GM21528 (cell line): ENCODE data around the gene TIMM44.

Experiments
- ATAC-seq: cut with Tn5 transposase; IDR thresholded peaks from one replicate; pipeline ENCODE4 v1.9.1; 2021; ENCODE audit warnings: mild to moderate bottlenecking, moderate library complexity; ENCODE audit not compliant: unreplicated experiment, low FRiP score

Gene TIMM44

DNA sequence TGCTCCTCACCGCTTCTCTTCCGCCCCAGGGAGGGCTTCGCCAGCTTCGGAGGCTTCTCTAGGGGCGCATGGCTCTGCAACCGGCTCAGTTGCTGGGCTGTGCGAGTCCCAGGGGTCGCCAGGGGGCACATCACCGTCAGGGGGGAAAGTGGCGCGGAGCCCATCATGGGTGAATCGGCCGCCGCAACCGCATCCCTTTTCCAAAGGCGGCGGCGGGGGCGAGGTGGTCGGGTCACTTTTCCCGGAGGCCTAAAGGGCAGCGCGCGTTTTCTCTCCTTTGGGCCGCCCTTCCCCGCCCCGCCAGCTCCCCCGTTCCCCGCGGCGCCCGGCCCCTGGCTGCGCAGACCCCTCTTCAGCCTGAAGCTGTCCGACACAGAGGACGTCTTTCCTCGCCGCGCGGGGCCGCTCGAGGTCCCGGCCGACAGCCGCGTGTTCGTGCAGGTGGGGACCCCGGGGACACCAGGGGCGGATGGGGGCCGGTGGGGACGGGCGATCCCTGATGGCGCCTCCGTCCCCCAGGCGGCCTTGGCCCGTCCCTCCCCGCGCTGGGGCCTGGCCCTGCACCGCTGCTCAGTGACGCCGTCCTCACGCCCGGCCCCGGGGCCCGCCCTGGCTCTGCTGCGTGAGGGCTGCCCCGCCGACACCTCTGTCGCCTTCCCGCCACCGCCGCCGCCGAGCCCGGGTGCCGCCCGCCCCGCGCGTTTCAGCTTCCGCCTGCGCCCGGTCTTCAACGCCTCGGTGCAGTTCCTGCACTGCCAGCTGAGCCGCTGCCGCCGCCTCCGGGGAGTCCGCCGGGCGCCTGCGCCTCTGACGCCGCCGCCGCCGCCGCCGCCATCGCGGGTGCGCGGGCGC lies 27.1 kb downstream of the TIMM44 start:
- ATAC-seq, result no peak

DNA sequence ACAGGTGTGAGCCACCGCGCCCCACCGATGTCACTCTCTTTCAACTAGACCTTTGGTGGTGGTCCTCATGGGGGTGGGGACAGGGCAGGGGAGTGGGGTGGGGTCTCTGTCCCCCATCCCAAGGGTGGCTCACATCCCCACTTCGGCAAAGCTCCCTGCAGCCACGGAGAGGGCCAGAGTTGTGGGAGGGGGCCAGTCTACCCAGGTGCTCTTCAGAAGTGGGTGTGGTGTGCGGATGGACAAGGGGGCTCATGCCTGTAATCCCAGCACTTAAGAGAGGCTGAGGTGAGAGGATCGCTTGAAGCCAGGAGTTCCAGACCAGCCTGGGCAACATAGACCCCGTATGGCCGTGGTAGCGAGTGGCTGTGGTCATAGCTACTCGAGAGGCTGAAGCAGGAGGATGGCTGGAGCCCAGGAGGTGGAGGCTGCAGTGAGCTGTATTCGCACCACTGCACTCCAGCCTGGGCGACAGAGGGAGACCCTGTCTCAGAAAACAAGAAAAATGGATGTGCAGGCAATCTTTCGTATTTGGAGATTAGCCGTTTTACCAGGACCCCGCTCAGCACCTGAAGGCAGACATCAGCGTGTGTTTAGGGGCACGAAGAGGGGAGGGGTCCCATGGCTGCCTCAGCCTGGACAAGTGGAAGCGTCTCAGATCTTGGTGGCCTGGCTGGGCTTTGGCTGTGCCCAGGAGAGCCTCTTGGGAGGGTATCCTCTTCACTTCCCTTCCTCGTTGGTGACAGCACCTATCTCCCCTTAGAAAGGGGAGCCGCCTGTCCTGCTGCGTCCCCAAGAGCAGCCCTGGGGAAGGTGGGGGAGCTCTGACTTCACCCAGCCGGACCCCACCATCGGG lies 28.0 kb downstream of the TIMM44 start:
- ATAC-seq, result no peak

DNA sequence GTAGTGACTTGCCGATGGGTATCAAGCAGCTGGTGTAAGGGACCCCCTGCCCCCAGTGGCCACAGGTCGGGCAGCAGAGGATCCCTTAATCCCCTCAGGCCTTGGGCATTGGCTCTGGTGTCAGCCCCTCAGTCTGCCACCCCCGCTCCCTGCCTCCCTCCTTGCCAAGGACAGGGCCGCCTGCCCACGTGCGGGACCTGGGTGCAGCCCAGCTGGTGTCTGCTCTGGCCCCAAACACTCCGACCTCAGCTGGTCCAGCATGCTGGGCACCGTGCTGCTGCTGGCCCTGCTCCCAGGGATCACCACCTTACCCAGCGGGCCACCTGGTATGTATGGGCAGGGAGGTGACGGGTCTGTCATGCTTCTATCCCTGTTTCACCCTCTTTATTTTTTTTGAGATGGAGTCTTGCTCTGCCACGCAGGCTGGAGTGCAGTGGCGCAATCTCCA lies 28.8 kb downstream of the TIMM44 start, which contains the start of gene TGFBR3L:
TGFBR3L (plus strand) TSS at position 233 of the 448 bp plus-strand sequence.
- no peak for ATAC-seq

DNA sequence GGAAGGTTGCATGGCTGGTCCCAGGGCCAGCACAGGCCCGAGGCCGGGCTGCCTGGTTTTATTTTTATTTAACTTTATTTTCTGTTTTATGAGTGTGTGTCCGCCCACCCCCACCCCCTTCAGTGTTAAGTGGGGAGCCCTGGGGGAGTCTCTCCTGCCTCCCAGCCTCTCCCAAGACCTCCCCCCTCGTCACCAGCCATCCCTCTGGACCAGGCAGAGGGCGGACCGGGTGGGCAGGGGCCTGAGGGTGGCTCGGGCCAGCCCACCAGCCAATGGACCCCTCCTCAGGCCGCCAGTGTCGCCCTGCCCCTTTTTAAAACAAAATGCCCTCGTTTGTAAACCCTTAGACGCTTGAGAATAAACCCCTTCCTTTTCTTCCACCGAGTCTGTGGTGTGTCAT lies 29.4 kb downstream of the TIMM44 start:
- ATAC-seq, result no peak

DNA sequence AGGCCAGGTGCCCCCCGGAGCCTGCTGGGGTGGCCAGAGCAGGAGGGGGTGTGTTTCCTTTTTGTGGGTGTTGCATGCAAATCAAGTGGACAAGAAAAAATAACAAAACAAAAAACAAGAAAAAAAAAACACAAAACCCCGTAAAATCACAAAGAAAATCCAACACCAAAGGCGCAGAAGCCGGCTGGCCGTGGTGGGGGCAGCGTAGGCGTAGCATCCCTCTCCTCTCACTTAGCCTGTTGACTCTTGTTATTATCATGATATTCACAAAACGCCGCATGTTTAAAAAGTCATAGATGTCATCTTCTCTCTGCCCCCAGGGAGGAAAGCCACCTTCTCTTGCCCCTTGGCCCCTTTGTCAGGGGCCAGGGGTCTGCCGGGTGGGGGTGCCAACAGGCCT lies 29.8 kb downstream of the TIMM44 start:
- ATAC-seq, result no peak

DNA sequence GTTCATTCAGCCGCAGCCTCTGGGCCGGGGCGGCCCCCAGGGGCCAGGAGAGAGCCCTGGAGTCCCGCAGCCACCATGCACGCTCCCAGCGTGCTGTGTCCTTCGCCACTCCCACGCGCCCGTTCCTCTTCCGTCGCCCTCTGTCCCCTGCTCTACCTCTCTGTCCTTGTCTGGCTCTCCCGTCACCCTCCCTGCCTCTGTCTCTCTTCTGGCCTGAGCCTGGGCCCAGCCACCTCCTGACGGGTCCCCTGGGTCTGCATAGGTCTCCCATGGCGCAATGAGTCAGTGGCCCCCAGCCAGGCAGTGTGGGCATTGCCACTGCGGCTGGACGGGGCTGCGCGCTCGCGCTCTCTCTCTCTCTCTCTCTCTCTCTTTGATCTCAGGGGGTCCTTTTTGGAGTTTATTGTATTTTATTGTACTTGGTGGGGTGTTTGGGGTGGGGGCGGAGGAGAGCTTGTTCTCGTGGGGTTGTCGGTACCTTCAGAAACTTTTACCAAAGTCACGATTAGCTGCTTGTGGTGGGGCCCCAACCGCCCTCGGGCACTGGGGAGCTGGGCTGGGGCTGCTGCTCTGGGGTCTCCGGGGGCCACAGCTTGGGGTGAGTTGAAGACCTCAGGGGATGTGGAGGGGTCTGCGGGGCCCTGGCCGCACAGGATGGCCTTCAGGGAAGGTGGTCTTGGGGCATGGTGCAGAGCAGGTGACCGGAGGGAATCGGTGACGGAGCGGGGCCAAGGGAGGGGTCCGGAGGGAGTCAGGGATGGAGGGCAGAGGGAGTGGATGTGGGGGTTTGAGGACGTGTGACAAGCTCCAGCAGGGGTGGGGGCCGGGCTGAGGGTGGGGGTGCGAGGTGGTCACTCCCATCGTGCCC lies 30.5 kb downstream of the TIMM44 start:
- ATAC-seq, result no peak

DNA sequence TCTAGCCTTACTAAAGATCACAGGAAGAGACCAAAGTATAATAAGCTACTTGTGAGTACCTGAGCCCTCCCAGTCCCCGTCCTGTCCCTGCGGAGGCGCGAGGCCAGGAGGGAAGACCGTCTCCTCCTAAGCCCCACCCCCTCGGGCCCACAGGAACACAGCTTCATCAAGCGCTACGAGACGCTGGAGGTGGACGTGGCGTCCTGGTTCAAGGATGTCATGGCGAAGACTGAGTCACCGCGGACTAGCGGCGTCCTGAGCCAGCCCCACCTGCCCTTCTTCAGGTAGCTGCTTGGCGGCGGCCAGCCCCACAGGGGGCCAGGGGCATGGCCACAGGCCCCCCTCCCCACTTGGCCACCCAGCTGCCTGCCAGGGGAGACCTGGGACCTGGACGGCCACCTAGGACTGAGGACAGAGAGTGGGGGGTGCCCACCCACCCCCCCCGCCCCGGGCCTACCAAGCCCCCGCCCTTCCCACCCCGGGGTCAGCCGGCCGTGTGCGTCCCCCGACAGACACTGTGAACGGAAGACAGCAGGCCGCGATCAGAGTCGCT lies 31.2 kb downstream of the TIMM44 start:
- no peak for ATAC-seq

DNA sequence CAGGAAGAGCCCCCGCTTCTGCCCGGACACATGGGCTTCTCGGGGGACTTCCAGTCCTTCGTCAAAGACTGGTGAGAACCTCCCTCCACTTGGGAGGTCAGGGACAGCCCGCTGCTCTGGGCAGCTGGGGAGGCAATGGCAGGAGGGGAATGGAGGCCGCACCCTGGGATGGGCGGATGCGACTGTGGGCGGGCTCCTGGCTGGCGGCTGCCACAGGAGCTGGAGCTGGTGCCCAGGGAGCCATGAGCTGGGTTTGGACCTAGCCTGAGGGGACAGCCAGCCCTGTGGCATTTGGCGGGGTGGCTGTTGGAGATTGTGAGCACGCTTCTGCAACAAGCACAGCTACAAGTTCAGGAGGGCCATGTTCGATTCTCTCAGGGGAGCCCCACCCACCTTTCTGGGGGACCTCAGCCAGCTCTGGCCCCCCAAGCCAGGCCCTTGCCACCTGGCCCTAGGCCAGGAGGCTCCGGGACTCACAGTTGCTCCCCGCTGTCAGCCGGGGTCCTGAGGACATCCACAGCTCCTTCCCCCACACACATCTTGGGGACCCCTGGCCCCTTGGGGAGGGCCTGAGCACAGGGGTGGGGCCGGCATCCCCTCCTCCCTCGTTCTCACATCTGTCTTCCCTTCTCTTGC lies 31.8 kb downstream of the TIMM44 start:
- no peak for ATAC-seq

DNA sequence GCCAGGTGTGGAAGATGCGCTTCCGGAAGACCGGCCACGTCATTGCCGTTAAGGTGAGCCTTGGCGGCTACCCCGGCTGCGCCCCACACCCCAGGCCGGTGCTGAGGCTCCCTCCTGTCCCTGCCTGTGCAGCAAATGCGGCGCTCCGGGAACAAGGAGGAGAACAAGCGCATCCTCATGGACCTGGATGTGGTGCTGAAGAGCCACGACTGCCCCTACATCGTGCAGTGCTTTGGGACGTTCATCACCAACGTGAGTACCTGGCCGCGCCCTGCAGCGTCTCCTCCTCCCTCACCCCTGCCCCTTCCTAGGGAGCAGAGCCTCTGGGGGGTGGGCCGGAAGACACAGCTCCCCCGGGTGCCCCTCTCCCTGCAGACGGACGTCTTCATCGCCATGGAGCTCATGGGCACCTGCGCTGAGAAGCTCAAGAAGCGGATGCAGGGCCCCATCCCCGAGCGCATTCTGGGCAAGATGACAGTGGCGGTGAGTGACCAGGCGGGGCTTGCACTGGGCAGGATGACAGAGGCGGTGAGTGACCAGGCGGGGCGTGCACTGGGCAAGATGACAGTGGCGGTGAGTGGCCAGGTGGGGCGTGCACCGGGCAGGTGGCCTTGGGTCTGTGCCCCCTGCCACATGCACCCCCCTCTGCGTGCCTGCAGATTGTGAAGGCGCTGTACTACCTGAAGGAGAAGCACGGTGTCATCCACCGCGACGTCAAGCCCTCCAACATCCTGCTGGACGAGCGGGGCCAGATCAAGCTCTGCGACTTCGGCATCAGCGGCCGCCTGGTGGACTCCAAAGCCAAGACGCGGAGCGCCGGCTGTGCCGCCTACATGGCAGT lies 32.9 kb downstream of the TIMM44 start:
- no peak for ATAC-seq

DNA sequence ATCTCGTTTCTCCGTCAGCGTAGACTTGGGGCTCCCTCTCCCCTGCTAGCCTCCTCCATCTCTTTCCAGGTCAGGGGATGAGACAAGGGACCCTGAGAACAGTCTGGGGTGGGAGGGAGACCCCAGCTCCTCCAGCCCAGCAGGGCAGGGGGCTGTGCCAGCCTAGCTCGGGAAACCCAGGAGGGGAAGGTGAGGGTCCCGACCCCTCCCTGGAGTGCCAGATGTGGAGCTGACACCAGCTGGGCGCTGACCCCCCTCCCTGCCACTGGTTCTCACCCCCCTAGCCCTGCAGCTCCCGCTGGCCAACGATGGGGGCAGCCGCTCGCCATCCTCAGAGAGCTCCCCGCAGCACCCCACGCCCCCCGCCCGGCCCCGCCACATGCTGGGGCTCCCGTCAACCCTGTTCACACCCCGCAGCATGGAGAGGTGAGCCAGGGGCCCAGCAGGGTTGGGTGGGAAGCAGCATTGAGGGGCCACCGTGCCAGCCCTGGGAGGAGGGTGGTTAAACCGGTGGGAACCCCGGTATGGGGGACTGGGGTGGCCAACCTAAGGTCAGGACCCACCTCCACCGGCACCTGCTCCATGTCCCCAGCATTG lies 33.9 kb downstream of the TIMM44 start:
- ATAC-seq, result no peak

DNA sequence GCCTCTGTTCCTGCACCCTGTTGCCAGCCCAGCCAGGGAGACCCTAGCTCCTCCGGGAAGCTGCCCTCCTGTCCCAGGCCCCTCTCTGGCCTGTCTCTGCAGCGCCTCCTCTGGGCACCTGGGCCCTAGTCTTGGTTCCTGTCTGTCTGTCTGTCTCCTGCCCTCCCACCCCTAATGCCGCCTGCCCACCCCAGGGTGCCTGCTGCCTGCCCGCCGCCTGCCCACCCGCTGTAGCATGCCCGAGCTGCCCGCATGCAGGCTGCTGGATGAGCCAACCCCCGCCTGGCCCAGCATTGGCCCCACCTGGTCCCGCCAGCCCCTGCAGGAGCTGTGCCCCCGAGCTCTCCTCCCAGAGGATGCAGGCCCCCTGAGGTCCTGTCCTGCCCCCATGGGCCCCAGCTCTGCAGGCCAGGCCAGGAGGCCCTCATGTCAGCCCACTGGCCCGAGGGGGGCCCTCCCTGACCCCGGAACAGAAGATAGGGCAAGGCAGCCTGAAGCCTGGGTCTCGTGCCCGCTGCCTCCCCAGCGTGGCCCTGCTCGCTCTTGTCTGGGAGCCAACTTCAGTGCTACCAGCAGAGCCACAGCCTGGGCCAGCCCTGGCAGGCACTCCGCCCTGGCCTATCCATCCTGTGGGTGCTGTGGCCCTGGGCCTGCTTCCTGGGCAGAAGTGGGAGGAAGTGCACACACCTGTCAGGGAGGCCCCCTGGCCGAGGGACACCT lies 34.6 kb downstream of the TIMM44 start:
- no peak for ATAC-seq

DNA sequence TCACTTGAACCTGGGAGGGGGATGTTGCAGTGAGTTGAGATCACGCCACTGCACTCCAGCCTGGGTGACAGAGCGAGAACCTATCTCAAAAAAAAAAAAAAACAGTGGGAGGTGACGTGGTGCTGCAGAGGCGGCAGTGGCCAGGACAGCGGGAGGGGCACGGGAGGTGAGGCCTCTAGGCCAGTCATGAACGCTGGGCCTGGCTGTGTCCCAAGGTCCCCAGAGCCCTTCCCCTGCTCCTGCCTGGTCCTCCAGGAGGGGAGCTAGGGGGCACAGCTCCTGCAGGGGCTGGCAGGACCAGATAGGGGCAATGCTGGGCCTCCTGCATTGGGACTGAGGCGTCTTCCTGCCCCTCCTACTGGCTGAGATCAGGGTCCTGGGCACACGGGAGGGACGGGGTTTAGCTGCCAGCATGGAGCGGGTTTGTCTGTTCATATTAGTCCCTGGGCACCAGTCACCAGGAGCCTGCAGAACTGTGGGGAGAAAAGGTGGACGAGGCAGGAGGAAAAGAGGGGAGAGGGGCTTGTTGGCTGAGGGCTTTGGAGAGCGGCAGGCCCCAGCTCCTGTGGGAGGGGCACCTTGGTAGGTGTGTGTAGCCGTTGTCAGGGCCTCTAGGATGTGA lies 35.3 kb downstream of the TIMM44 start:
- no peak for ATAC-seq

DNA sequence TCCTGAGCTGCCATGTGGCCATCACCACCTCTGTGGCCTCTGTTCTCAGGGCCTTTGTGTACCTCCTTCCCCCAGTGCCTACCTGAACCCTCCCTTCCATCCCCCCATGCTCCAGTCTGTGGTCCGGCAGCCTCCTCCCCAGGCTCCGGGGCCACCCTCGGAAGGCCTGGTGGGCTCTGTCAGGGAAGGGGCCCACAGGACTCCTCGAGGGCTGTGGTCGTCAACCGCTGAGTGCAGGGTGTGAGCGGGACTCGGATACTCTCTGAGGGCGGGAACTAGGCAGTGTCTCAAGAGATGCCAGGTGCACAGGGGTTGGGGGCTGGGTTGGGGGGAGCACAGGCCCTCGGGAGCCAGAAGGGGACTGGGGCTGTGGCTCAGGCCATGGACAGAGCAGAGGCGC lies 35.9 kb downstream of the TIMM44 start:
- no peak for ATAC-seq

DNA sequence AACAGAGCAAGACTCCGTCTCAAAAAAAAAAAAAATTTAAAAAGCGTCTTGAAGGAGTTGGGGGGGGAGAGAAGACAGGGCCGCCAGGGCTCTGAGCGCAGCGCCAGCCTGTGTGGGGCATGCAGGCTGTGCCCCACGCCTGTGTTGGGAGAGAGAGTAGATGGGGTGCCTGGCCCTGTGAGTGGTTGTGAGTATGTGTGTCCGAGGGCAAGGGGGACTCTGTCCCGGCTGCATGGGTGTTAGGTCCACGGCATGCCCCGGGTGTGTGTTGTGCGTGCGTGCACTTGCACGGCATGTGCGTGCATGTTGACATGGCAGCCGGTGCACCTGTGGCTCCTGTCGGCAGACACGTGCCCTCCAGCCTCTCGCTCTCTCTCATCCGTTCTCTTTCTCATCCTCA lies 36.3 kb downstream of the TIMM44 start:
- ATAC-seq, result no peak

DNA sequence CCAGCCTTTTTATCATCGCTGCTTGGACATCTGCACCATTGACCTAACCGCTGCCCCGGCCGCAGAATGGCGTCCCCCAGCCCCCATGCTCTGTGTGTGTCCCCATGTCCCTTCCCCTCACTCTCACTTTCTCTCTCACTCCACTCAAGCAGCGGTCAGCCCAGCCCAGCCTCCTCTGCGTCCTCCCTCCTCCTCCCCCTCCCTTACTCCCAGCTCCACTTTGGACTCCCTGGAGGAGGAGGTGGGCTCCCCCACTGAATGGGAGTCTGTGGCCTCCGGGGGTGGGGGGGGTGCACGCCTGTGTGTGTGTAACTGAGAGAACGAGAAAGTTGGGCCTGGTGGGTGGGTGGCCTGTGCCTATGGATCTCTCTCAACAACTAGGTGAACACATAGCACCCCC lies 37.6 kb downstream of the TIMM44 start:
- ATAC-seq, result no peak

DNA sequence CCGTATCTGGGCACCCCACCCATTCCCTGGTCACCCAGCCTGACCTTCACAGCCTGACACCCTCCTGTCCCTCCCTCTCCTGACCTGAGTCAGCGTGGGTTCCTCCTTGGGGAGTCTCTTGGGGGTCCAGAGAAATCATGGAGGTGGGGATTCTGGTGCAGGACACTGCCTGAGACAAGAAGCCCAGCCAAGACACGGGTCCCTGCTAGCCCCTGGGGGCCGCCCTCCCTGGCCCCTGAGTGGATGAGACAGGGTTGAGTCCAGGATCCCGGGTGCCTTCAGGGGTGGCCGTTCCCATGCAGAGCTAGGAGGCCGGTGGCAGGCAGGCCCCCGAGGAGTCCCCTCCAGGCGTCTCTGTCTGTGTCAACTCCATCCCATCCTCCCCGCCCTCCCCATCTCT lies 38.2 kb downstream of the TIMM44 start:
- ATAC-seq, result no peak
